Loucy (cell line): ENCODE results near the gene GRB2.
A peak's percentile ranks its signal among the peaks of the same experiment; 100 is the strongest.

Experiments
- H2AFZ ChIP-seq: fragments of 200-600 bp; sonication (generic); 2 replicates; pipeline ENCODE4 v1.6.0; 2016; ENCODE audit warnings: antibody characterized with exemption, mild to moderate bottlenecking, low read length, moderate library complexity
- H3F3A ChIP-seq: fragments of 200-600 bp; 2 replicates; pipeline ENCODE4 v1.6.0; 2016; ENCODE audit warnings: antibody characterized with exemption, low read depth, mild to moderate bottlenecking
- H3K27me3 ChIP-seq: fragments of 200-600 bp; sonication (generic); 2 replicates; pipeline ENCODE4 v1.6.1; 2014; ENCODE audit warnings: low read length, mild to moderate bottlenecking; ENCODE audit not compliant: insufficient read depth, poor library complexity, severe bottlenecking
- H3K36me3 ChIP-seq: fragments of 200-600 bp; sonication (generic); 2 replicates; pipeline ENCODE4 v1.6.1; 2016; ENCODE audit warnings: low read length; ENCODE audit not compliant: insufficient read depth
- H3K4me1 ChIP-seq: fragments of 200-600 bp; sonication (generic); 2 replicates; pipeline ENCODE4 v1.5.1; 2014; ENCODE audit warnings: low read length, mild to moderate bottlenecking; ENCODE audit not compliant: insufficient read depth, poor library complexity, severe bottlenecking
- H3K4me2 ChIP-seq: fragments of 200-600 bp; sonication (generic); 2 replicates; pipeline ENCODE4 v1.6.0; 2014; ENCODE audit warnings: antibody characterized with exemption, low read length, low read depth, mild to moderate bottlenecking; ENCODE audit not compliant: poor library complexity, severe bottlenecking
- H3K4me3 ChIP-seq: fragments of 200-600 bp; sonication (generic); 2 replicates; pipeline ENCODE4 v1.5.1; 2014; ENCODE audit warnings: low read length, mild to moderate bottlenecking, mixed read lengths; ENCODE audit not compliant: poor library complexity, severe bottlenecking
- H3K79me2 ChIP-seq: fragments of 200-600 bp; sonication (generic); 2 replicates; pipeline ENCODE4 v1.6.1; 2014; ENCODE audit warnings: low read length; ENCODE audit not compliant: insufficient read depth
- H3K9ac ChIP-seq: fragments of 200-600 bp; sonication (generic); 2 replicates; pipeline ENCODE4 v1.6.0; 2014; ENCODE audit warnings: mild to moderate bottlenecking, low read depth, low read length, moderate library complexity; ENCODE audit not compliant: poor library complexity, severe bottlenecking
- H3K9me2 ChIP-seq: fragments of 200-600 bp; sonication (generic); replicated peaks from 2 replicates; pipeline ENCODE4 v1.6.1; 2016; ENCODE audit warnings: low read depth, low read length, mixed read lengths
- H3K9me3 ChIP-seq: fragments of 200-600 bp; sonication (generic); 2 replicates; pipeline ENCODE4 v1.6.1; 2014; ENCODE audit warnings: mild to moderate bottlenecking, antibody characterized with exemption, low read length, low read depth; ENCODE audit not compliant: insufficient read depth
- H4K20me1 ChIP-seq: fragments of 200-600 bp; sonication (generic); 2 replicates; pipeline ENCODE4 v1.6.0; 2014; ENCODE audit warnings: antibody characterized with exemption, low read length, mild to moderate bottlenecking; ENCODE audit not compliant: insufficient read depth, poor library complexity, severe bottlenecking
- EZH2phosphoT487 ChIP-seq: fragments of 200-600 bp; IDR thresholded peaks from 2 replicates; pipeline ENCODE4 v1.6.1; 2018; ENCODE audit warnings: antibody characterized with exemption, mild to moderate bottlenecking, moderate library complexity, borderline replicate concordance
- TF ChIP-seq, protein P1 (sequence below): fragments of 200-600 bp; sonication (generic); conservative IDR thresholded peaks from 2 replicates; pipeline ENCODE4 v1.5.1; 2014; ENCODE audit warnings: mild to moderate bottlenecking, antibody characterized with exemption, low read length

Gene GRB2

DNA sequence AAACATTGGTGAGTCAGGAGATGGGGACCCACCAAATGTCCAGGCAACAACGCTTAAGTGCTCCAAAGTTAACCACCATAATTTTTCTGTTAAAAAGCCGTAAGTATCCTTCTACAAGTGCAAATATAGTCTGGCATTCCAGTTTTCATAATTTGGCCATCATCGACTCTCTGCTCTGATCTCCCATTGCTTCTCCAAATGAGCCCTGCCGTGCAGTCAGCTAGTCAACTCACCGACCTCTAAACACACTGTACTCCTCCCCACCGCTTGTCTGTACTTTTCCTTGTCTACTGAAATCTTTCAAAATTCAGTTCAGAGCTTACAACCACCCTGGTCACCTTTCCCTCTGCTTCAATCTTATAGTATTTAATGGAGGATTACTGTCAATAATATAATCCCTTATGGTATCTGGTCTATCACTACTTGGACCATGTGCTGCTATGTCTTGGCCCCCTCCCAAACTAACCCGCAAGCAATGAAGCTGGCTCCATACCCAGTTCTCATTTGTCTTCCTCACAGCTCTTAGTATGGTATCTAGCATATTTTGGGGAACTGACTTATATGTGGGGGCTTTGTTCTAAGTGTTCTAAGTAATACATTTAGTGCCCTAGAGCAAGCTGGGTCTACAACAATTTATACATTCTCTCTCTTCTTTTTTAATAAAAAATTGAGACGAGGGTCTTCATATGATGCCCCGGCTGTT lies 63.5 kb downstream of the GRB2 start:
- H3K36me3 ChIP-seq = no peaks in the 10 kb centered on the region
- peaks cover 29% of the 10 kb centered on the region for H3F3A ChIP-seq
- H3K9ac ChIP-seq = peak overlapping the region; percentile 48
- H3K9me2 ChIP-seq = no peaks in the 10 kb centered on the region
- no peaks in the 10 kb centered on the region for H3K27me3 ChIP-seq
- TF ChIP-seq EZH2phosphoT487 = no peak
- TF ChIP-seq, protein P1, sequence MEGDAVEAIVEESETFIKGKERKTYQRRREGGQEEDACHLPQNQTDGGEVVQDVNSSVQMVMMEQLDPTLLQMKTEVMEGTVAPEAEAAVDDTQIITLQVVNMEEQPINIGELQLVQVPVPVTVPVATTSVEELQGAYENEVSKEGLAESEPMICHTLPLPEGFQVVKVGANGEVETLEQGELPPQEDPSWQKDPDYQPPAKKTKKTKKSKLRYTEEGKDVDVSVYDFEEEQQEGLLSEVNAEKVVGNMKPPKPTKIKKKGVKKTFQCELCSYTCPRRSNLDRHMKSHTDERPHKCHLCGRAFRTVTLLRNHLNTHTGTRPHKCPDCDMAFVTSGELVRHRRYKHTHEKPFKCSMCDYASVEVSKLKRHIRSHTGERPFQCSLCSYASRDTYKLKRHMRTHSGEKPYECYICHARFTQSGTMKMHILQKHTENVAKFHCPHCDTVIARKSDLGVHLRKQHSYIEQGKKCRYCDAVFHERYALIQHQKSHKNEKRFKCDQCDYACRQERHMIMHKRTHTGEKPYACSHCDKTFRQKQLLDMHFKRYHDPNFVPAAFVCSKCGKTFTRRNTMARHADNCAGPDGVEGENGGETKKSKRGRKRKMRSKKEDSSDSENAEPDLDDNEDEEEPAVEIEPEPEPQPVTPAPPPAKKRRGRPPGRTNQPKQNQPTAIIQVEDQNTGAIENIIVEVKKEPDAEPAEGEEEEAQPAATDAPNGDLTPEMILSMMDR = no peak
- H3K4me3 ChIP-seq = no peak overlapping the region
- H3K4me1 ChIP-seq = peaks cover 87% of the 10 kb centered on the region
- H4K20me1 ChIP-seq = no peaks in the 10 kb centered on the region
- peak overlapping the region; percentile 33 for H3K4me2 ChIP-seq
- peaks cover 72% of the 10 kb centered on the region for H3K79me2 ChIP-seq
- no peak overlapping the region for H2AFZ ChIP-seq
- H3K9me3 ChIP-seq = no peaks in the 10 kb centered on the region

DNA sequence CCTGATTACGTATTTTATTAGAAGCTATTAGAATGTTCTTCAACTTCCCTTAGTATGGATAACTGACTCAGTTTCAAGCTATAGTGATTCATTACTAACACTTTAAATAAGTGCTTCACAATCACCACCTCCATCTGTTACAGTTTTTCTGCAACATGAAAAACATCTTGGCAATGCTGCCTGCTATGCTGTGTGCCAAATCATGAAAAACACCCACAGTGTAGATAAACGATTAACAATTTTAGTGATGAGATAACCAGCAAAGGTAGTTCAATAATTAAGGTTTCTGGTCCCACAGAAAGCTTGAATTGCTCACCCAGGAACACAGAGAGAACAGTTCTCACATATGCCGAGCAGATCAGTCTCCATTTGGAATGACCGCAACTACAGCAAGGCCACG lies 64.8 kb downstream of the GRB2 start:
- H3K36me3 ChIP-seq = no peaks in the 10 kb centered on the region
- peaks cover 72% of the 10 kb centered on the region for H3K79me2 ChIP-seq
- TF ChIP-seq EZH2phosphoT487 = no peak
- TF ChIP-seq, protein P1 = no peak
- H3F3A ChIP-seq = peaks cover 31% of the 10 kb centered on the region
- H3K27me3 ChIP-seq = no peaks in the 10 kb centered on the region
- no peak overlapping the region for H3K4me3 ChIP-seq
- H3K9me3 ChIP-seq = no peaks in the 10 kb centered on the region
- H2AFZ ChIP-seq = no peak overlapping the region
- peak overlapping the region; percentile 69 for H3K4me2 ChIP-seq
- H3K4me1 ChIP-seq = peaks cover 87% of the 10 kb centered on the region
- H3K9ac ChIP-seq = peak overlapping the region; percentile 61
- no peaks in the 10 kb centered on the region for H4K20me1 ChIP-seq
- H3K9me2 ChIP-seq = no peaks in the 10 kb centered on the region

DNA sequence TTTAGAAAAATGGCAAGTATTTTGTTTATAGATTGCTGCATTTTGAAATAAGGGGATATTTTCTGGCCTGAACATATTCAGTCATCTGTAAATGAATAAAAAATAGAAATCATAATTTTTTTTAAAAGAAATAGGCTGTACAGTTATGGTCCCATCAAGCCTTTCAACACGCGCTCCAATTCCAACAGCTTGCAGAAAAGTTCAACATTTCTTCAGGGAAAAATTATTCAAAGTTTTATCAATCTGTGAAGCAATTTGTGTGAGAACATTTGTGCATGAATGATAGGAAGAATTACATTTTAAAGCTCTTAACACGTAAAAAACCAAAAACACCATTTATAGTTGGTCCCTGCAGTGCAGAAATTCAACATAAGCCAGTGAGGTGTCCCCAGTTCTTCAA lies 65.5 kb downstream of the GRB2 start:
- no peaks in the 10 kb centered on the region for H3K9me2 ChIP-seq
- peak overlapping the region; percentile 63 for H3K4me3 ChIP-seq
- peak overlapping the region; percentile 61 for H3K9ac ChIP-seq
- H2AFZ ChIP-seq = no peak overlapping the region
- TF ChIP-seq EZH2phosphoT487 = no peak
- TF ChIP-seq, protein P1 = no peak
- H4K20me1 ChIP-seq = no peaks in the 10 kb centered on the region
- H3K9me3 ChIP-seq = no peaks in the 10 kb centered on the region
- H3F3A ChIP-seq = peaks cover 31% of the 10 kb centered on the region
- H3K4me1 ChIP-seq = peaks cover 87% of the 10 kb centered on the region
- no peaks in the 10 kb centered on the region for H3K36me3 ChIP-seq
- peaks cover 72% of the 10 kb centered on the region for H3K79me2 ChIP-seq
- H3K4me2 ChIP-seq = peak overlapping the region; percentile 69
- H3K27me3 ChIP-seq = no peaks in the 10 kb centered on the region
